HG03520 (cell line): ENCODE data around the gene OSM.

Experiments
- ATAC-seq: cut with Tn5 transposase; IDR thresholded peaks from one replicate; pipeline ENCODE4 v1.9.1; 2021; ENCODE audit warnings: mild to moderate bottlenecking, moderate library complexity; ENCODE audit not compliant: unreplicated experiment

OSM gene

DNA sequence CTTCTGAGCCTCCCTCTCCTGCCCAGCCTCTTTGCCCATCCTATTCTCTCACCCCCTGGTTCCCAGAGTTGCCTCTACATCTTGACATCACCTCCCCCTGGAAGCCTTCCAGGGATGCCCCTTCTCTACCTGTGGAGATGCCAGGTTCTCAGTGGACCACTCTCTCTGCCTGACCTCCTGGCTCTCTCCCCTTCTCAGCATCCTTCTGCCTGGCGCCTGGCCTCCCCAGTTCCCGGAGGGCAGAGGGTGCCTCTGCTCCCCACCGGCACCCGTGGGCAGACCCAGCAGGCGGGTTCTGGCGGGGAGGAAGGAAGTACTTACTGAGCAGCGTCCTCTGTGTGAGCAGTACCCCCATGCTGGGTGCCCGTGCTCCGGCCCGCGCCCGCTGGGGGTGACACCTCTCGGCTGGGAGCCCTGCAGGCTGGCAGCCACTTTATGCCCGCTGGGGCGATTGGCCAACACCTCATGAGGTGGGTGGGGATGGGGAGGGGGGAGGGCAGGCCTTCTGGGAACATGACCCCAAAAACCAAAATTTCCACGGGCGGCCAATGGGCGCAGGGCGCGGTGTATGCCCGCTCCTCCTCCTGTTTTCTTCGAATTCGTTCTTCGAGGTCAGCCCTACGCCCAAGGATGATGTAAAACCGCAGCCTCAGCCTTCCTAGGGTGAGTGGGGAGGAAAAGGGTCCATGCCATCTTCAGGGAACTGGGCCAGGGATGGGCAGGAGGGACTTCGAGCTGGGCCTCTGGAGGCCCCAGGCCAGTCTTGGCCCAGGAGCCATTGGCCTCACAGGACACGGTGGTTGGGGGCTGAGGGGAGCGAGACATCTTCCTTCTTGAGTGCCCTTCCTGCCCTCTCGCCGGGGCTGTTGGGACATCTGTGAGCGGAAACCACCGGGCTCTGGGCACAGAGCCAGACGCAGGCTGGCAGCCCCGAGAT is at the start of gene OSM:
Gene OSM, minus strand, starts transcription at position 407 of the 937 bp plus-strand sequence. Its CDS starts 52 bp downstream, at position 355.
- ATAC-seq: no peak

GRCh38 chr22:30315962-30316576 is 49.4 kb upstream of the OSM start:
- ATAC-seq: no peak

- no peak for ATAC-seq
These were observed 48.3 kb upstream of the OSM start for GRCh38 chr22:30314915-30315314.

DNA sequence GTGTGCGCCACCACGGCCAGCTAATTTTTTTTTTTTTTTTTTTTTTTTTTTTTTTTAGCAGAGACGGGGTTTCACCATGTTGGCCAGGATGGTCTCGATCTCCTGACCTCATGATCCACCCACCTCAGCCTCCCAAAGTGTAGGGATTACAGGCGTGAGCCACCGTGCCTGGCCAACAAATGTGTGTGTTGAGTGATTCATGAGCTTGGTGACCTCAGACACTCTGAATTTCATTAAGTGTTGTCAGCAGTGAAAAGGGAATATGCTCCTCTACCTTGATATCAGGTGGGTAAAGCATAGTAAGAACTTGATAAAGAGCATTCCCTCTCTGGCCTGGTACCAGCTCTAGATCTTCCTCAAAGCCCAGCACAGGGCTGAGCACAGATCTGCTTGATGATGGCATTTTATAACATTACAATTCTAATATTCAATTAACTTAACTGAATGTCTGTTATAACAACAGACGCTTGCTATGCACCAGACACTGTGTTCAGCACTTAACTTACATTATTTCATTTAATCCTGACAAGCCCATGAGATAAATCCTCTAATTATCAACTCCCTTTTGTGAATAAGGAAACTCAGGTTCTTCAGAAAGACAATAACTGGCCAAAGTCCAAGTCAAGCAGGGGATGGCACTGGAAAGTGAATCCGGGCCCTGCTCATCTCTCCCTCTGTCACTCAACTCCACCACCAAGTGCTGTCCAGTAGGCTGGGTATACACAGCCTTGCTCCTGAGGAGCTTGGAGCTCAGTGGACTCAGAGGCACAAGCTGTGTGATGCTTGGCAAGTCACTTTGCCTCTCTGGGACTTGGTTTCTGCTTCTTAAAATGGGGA is 47.1 kb upstream of the OSM start:
- ATAC-seq: no peak

GRCh38 chr22:30312053-30312452 is 45.4 kb upstream of the OSM start:
- no peak for ATAC-seq

DNA sequence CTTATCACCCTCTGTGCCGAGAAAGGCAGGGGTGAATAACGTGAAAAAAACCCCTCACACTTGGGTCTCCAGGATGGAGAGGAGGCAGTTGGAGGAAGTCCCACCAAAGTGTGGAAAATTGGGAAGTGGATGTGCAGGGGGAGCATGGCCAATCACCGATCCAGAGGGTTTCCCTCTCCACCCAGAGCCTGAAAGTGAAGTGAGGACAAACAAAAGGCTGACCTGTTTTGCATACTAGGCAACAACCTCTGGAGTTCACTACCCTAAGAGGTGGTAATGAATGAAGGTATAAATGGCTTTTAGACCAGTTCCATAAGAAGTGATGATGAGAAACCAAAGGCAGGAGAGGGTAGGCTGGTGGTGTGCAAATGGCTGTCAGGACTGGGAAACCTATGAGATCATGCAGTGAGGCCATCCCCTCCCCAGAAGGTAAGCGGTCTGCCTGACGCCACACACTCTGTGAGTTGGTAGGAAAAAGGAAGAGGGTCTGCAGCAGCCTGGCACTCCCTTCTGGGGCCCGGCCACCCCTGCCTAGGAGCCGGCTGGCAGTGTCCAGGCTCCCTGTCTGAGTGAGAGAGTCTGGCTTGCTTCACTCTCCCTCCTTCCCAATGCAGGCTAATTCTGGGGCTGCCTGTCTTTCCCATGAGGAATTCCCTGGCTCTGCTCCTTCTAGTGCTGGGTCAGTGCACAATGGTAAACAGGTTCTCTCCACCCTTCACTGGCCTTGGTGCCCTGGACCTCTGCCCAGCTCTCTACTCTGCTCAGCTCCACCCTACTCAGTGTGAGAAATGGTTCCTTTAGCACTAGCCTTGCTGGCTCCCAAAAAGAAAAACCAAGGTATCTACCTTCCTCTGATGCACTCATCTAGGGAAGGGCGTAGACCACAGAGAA is 44.5 kb upstream of the OSM start:
- no peak for ATAC-seq

GRCh38 chr22:30309951-30310741 is 43.5 kb upstream of the OSM start:
- no peak for ATAC-seq

- peak; percentile 41 for ATAC-seq
These were observed 42.0 kb upstream of the OSM start for GRCh38 chr22:30308518-30309230.

- no peak for ATAC-seq
These were observed 41.4 kb upstream of the OSM start for GRCh38 chr22:30308093-30308492.

GRCh38 chr22:30307041-30307574 is 40.5 kb upstream of the OSM start:
- no peak for ATAC-seq

DNA sequence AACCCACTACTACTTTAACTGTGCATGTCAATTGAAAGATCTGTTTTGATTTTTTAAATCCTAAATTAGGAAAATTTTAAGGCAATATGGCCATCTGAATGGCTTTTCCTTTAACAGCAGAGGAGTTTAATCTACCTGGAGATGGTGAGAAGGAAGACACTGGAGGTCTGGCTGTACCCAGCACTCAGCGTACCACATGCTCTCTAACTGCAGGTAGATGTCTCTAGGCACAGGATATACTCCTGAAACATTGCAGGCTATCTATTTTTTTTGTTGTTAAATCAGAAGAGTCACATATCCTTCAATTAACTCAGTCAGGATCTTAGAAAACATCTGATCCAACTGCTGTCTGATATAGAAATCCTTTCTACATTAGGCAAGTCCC is 40.0 kb upstream of the OSM start:
- ATAC-seq: no peak

GRCh38 chr22:30305906-30306626 is 39.4 kb upstream of the OSM start:
- no peak for ATAC-seq

- ATAC-seq: peak; percentile 47
These were observed 38.9 kb upstream of the OSM start for GRCh38 chr22:30305519-30305905.

DNA sequence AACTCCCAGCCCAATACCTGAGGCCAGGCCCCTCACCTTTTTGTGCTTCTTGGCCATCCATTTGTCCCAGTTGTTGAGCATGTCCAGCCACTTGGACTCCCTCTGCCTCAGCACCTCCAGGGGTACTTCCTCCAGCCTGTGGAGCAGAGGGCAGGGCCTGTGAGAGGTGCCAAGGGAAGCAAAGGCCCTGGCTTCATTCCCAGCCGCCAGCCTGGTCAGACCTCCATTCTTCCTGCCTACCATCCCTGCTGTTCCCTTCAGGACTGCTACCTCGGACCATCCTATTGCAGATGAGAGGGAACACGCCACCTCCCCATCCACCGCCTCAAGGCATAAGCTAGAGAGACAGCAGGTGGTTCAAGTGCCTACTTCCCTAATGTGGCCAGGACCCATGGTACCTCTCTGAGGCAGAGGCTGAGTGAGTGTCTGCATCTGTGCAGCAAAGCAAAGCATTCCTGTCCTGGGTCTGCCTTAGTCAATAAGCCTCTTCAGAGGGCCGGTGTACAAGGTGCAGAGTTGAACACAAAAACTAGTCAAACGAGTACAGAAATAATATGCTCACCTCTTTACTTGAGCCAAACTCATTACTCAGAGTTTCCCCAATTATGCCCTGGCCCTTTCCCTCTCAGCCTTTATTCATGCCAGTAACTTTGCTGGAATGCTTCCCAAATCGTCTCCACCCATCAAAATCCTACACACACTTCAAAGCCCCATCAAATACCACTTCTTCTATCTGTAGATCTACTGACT is 38.0 kb upstream of the OSM start:
- no peak for ATAC-seq

GRCh38 chr22:30302810-30303138 is 36.1 kb upstream of the OSM start:
- ATAC-seq: no peak

DNA sequence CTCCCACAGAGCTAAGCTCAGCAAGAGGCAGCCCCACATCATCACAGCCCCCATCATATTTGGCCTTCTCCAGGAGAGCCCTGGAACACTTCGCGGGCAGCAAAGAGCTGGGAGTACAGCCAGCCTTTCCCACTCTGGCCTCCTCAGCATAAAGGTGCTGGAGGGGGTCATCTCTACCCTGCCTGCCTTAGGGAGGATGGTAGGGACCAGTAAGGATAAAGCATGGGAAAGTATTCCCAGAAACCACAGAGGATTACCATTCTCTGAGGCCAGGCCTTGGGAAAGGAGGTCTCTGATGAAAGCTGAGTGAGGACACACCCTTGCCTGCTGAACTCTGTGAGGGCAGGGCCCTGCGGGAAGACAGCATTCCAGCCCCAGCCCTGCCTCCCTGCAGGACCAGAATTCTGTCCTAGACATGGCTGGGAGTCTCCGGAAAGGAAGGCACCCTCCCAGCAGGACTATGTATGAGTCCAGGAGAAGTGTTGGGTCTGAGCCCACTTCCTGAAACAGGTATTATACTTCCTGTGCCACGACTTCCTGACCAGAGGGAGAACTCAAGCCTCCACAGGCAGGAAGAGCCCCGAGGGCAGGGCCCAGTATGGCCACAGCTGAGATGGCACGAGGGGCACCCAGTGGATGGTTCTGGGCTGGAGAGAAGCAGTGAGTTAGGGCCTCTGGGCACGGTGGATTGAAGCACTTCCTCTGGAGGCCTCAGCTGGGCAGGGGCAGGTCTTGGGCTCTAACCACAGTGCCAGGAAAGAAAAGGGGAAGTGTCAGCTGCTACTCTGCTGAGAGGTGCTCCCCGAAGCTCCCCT is 35.6 kb upstream of the OSM start:
- no peak for ATAC-seq

- ATAC-seq: no peak
These were observed 32.7 kb upstream of the OSM start for GRCh38 chr22:30299322-30299721.
